AG04449 (cell line): Measurements from ENCODE around the gene SLF2.

ENCODE experiments used
- CTCF ChIA-PET: fragments of 350-600 bp; formaldehyde crosslinking; extraction: SDS; loops from one replicate; lab custom pipeline; 2021; ENCODE audit warnings: antibody characterized with exemption; lab: Yijun Ruan, JAX
- POLR2A ChIA-PET: fragments of 400-600, 350-600 bp; formaldehyde crosslinking; extraction: SDS; loops from one replicate; lab custom pipeline; 2020; ENCODE audit warnings: antibody characterized with exemption, inconsistent platforms; lab: Yijun Ruan, JAX
- DNase-seq: peaks from one replicate; pipeline ENCODE4 v3.0.0-alpha.2; 2010; ENCODE audit warnings: low read depth, low spot score
- H3K4me3 ChIP-seq: 2 replicates; pipeline ENCODE4 v1.5.1; 2011; ENCODE audit warnings: low read depth, mild to moderate bottlenecking, control low read depth, low read length
- TF ChIP-seq, protein P1 (sequence below): IDR thresholded peaks from one replicate; pipeline ENCODE4 v1.5.1; 2011; ENCODE audit warnings: mild to moderate bottlenecking, moderate library complexity, low read length, control low read depth, inconsistent platforms; ENCODE audit not compliant: insufficient read depth; ENCODE audit errors: missing control alignments

Gene SLF2

DNA sequence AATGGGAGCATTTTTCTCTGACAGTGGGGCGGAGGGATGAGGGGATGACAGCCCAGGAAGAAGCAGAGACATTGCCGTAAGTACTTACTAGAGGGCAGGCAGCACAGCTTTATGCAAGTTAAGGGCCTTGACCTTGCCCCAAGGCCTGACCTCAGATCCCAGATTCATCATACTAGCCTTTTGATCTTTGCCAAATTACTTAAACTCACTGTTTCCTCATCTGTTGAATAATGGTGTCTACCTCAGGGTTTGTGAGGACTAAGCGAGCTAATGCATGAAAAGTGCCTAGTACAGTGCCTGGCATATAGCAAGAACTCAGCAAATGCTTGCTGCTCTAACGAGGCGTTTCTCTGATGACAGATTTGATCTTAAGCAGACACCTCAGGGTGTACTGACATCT lies 53.1 kb downstream of the SLF2 start:
- DNase-seq: no peak
- ChIA-PET CTCF (interaction anchor here (0.8 to 4.3 kb wide), 8 partner anchors 8 to 101 kb away, joined by 3 to 28 read pairs (median 6); no protein-coding TSS in a partner anchor), POLR2A (no interaction called here)
- TF ChIP-seq, protein P1, sequence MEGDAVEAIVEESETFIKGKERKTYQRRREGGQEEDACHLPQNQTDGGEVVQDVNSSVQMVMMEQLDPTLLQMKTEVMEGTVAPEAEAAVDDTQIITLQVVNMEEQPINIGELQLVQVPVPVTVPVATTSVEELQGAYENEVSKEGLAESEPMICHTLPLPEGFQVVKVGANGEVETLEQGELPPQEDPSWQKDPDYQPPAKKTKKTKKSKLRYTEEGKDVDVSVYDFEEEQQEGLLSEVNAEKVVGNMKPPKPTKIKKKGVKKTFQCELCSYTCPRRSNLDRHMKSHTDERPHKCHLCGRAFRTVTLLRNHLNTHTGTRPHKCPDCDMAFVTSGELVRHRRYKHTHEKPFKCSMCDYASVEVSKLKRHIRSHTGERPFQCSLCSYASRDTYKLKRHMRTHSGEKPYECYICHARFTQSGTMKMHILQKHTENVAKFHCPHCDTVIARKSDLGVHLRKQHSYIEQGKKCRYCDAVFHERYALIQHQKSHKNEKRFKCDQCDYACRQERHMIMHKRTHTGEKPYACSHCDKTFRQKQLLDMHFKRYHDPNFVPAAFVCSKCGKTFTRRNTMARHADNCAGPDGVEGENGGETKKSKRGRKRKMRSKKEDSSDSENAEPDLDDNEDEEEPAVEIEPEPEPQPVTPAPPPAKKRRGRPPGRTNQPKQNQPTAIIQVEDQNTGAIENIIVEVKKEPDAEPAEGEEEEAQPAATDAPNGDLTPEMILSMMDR: no peak
- H3K4me3 ChIP-seq: no peak overlapping the region

DNA sequence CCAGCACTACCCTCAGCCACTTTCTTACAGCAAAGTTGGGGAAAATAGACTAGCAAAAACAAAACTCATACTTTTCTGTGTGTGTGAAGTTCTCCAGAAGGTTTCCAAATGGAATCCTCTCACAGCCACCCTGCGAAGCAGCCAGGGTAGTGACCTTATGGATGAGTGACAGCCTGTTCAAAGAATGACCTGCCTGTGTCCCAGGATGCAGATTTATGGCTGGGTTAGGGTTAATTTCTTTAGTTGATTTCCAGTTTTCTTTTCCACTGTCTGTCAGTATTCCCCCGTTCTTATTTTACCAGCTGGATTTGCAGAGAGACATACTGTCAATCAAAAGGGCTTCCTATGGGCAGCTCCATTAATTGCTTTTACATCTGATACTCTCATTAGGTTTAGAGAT lies 54.1 kb downstream of the SLF2 start:
- TF ChIP-seq, protein P1: no peak
- no peak overlapping the region for H3K4me3 ChIP-seq
- ChIA-PET CTCF (interaction anchor here (0.7 to 4.7 kb wide), 9 partner anchors 9 to 100 kb away, joined by 3 to 49 read pairs (median 3); no protein-coding TSS in a partner anchor), POLR2A (no interaction called here)
- no peak for DNase-seq

DNA sequence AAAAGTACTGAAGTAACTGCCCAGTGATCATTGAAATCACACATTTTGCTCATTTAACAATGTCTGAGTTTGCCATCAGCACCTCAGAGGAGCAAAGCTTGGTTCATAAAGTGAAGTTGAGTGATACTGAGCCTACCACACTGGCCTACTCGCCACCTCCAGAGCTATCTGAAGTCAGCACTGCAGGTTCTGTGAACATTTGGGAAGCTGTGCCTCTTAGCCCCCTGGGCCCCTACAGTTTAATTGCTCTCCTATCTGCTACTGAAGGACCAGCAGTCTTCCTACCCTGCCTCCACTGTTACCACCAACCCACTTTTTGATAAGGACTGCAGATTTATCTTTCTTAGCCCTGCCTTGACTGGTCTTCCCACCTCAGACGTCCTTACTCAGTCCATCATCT lies 54.6 kb downstream of the SLF2 start:
- no peak for DNase-seq
- ChIA-PET CTCF (interaction anchor here (0.7 to 4.7 kb wide), 11 partner anchors 10 to 58 kb away, joined by 3 to 49 read pairs (median 4); partner anchors contain the start of genes MRPL43 and TWNK), POLR2A (no interaction called here)
- TF ChIP-seq, protein P1: no peak
- no peak overlapping the region for H3K4me3 ChIP-seq

DNA sequence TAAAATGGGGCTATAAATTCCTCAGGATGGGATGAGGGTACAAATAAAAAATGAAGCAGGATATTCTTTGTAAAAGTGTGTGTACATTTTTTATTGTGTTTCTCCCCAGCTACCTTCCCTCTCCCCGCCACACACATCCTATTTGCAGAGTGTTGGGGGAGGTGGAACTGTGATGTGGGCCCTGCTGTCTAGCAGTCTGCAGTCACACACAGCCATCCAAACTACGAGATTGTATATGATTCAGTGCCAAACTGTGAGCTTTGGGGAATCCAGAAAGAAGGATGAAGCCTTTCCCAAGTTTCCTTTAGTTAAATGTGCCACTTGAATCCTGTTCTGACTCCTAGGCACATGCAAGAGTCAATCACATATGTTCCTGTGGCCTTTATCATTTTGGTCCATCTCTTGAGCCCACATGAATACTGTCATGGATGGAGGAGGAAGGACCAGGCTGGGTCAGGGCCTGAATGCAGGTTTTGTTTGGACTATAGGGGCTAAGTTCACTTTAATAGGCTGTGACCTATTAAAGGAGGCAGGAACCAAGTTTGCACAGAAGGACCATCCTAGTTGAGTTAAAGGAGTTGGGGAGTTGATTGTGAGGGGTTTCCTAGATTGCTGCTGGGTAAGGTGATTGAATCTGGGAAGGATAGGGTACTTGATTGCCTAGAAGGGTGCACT lies 55.4 kb downstream of the SLF2 start:
- ChIA-PET CTCF (interaction anchor here (0.8 to 4.7 kb wide), 16 partner anchors 8 to 431 kb away, joined by 3 to 49 read pairs (median 4); partner anchors contain the start of genes MRPL43 and TWNK), POLR2A (no interaction called here)
- TF ChIP-seq, protein P1: no peak
- no peak overlapping the region; the same call in 1 of the 2 replicates for H3K4me3 ChIP-seq
- no peak for DNase-seq

DNA sequence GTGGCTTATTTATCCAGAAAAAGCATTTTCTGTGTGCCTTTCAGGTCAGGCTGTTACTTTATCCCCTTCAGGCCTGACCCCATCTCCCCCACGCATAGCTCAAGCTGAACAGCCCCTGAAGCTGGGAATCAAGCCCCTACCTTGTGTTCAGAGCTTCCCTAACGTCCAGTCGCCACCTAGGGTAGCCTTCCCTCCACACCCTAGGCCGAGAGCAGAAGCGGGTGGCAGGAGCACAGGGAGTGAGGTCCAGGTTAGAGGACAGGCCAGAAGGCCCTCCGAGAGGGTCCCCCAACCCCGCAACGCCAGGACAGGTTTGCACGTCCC lies 56.1 kb downstream of the SLF2 start:
- H3K4me3 ChIP-seq: peak overlapping the region; percentile 67
- no peak for DNase-seq
- ChIA-PET CTCF (interaction anchor here (0.8 to 4.7 kb wide), 13 partner anchors 8 to 431 kb away, joined by 3 to 49 read pairs (median 4); partner anchors contain the start of genes MRPL43 and TWNK), POLR2A (no interaction called here)
- TF ChIP-seq, protein P1: no peak

DNA sequence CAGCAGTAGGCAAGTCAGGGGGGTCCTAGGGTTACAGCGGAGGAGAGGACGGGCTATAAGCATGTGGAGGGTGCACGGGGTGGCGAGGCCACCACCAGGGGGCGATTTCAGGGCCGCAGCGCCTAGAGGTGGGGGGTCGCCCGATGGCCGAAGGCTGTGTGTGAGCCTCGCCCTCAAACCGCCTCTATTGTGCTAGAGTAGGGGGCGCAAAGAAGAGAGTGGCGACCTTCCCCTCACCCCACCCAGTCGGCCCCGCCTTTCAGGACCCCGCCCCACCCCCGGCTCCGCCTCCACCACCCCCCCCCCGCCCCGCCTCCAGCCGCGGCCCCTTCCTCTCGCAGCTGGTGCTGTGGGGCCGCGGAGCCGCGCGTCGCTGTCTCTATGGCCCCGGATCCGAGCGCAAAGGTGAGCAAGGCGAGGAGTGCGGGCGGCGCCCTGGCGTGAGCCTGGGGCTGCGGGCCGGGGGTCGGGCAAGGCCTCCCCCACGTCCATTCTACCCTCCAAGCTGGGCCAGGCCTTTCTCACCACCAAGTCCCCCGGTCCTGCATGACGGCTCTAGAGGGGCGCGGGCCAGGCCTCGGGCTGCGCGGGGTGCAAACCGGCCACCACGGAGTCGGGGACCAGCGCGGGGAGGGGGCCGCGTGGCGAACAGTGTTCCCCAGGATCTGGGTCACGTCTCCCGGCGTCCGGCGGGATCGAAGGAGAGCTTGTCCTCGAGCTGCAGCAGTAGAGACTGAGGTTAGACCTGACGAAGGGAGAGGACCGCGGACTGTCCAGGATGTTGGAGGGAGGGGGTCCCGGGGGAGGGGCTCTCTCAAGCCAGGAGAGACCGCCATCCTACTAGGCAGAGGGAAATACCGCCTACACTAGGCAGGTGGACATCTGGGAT lies 56.7 kb downstream of the SLF2 start, which contains the start of gene SEMA4G:
SEMA4G (plus strand) TSS at position 318 of the 889 bp plus-strand sequence. CDS start 3,409 bp downstream, outside the sequence.
- no peak for DNase-seq
- H3K4me3 ChIP-seq: peak within 1 kb of the TSS; percentile 67
- CTCF ChIA-PET: interaction anchor here (0.6 to 4.7 kb wide), 15 partner anchors 8 to 432 kb away, joined by 3 to 49 read pairs (median 4); partner anchors contain the start of genes MRPL43 and TWNK
- POLR2A ChIA-PET: no interaction called here
- TF ChIP-seq, protein P1: peak; percentile 92
